ENCODE data around the gene C2orf69. TPM values are rescaled to one million over a fixed set of nuclear protein-coding genes. Genes with fewer than 3 reads are reported as not detected.

The C2orf69 gene
- total and polyA plus RNA-seq, 4 donors, result 4.5 to 11.1 (median 6.8) TPM

DNA sequence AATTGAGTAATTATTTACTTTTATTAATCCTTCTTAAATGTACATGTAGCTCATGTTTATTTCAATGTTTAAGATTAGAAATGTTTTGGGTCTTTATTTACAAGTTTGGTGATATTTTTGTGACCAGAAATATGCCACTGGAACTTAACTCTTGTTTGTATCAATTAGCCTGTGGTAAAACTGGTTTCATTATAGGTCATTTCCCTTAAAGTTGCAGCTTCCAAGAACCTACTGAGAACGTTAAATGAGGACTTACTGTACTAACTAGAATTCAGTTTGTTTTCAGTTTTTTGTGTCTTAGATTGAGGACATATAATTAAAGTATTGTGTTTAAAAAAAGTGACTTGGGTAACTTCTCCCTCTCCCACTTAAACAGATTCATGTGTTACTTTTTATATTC, 39.9 kb downstream of the C2orf69 start:
- DNase-seq (no peak), ATAC-seq (ENCODE audit: insufficient read depth, low FRiP score) (no peak)
- Histone ChIP-seq H3K27ac (ENCODE audit: low read depth in 1 of 2, low read length in 1 of 2) (no peak overlapping the region), H3K9me3 (ENCODE audit: control insufficient read depth in 4 of 4, insufficient read depth in 3 of 4, low read length in 3 of 4) (no peaks in the 10 kb centered on the region), H3K4me3 (no peak overlapping the region), H3K36me3 (ENCODE audit: control insufficient read depth in 4 of 4, insufficient read depth in 4 of 4, low read length in 4 of 4) (peaks cover 0 to 25% (median 4%) of the 10 kb centered on the region in 4 donors), H3K27me3 (ENCODE audit: control insufficient read depth in 3 of 3, insufficient read depth in 3 of 3, low read length in 2 of 3) (no peaks in the 10 kb centered on the region), H3K9ac (ENCODE audit: insufficient read depth in 1 of 2, low read length in 2 of 2) (no peak overlapping the region), H3K4me1 (ENCODE audit: control insufficient read depth in 5 of 5, insufficient read depth in 5 of 5, low read length in 5 of 5) (peaks cover 0 to 10% (median 5%) of the 10 kb centered on the region in 5 donors)
- TF ChIP-seq, protein P1, sequence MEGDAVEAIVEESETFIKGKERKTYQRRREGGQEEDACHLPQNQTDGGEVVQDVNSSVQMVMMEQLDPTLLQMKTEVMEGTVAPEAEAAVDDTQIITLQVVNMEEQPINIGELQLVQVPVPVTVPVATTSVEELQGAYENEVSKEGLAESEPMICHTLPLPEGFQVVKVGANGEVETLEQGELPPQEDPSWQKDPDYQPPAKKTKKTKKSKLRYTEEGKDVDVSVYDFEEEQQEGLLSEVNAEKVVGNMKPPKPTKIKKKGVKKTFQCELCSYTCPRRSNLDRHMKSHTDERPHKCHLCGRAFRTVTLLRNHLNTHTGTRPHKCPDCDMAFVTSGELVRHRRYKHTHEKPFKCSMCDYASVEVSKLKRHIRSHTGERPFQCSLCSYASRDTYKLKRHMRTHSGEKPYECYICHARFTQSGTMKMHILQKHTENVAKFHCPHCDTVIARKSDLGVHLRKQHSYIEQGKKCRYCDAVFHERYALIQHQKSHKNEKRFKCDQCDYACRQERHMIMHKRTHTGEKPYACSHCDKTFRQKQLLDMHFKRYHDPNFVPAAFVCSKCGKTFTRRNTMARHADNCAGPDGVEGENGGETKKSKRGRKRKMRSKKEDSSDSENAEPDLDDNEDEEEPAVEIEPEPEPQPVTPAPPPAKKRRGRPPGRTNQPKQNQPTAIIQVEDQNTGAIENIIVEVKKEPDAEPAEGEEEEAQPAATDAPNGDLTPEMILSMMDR (IDR thresholded peaks at IDR 0.05; ENCODE audit: control extremely low read depth, extremely low read depth), result no peak
- WGBS, 2 donors, result 57 to 80% methylated on average over 1 of the region's 1 CpG

DNA sequence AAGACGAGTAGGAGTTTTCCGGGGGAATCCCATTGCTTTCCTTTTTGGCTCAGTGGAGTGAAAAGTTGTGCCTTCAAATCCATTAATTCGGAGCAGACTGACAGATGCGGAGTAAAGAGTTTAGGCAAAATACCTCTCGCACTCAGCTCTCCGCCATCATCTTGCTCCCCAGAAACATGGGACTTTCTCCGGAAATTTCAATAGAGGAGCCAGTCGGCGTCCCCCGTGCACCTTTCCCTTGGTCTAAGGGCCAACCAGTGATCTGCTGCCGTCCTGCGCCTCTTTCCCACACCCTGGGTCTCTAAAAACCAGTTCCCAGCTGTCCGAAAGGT, 43.9 kb downstream of the C2orf69 start:
- Histone ChIP-seq H3K4me1 (ENCODE audit: control insufficient read depth in 5 of 5, insufficient read depth in 5 of 5, low read length in 5 of 5) (peaks cover 7 to 26% (median 9%) of the 10 kb centered on the region in 5 donors), H3K4me3 (peak overlapping the region; percentile 91), H3K36me3 (ENCODE audit: control insufficient read depth in 4 of 4, insufficient read depth in 4 of 4, low read length in 4 of 4) (peaks cover 0 to 15% (median 6%) of the 10 kb centered on the region in 4 donors), H3K27ac (ENCODE audit: low read depth in 1 of 2, low read length in 1 of 2) (peak overlapping the region; percentile 87 to 88), H3K27me3 (ENCODE audit: control insufficient read depth in 3 of 3, insufficient read depth in 3 of 3, low read length in 2 of 3) (no peaks in the 10 kb centered on the region), H3K9ac (ENCODE audit: insufficient read depth in 1 of 2, low read length in 2 of 2) (peak overlapping the region; percentile 60 to 93), H3K9me3 (ENCODE audit: control insufficient read depth in 4 of 4, insufficient read depth in 3 of 4, low read length in 3 of 4) (no peaks in the 10 kb centered on the region)
- 0% methylated on average over 13 of the region's 13 CpGs for WGBS, 2 donors
- DNase-seq, result no peak
- TF ChIP-seq, protein P1 (IDR thresholded peaks at IDR 0.05; ENCODE audit: control extremely low read depth, extremely low read depth), result no peak
- ATAC-seq (ENCODE audit: insufficient read depth, low FRiP score), result peak; percentile 65

DNA sequence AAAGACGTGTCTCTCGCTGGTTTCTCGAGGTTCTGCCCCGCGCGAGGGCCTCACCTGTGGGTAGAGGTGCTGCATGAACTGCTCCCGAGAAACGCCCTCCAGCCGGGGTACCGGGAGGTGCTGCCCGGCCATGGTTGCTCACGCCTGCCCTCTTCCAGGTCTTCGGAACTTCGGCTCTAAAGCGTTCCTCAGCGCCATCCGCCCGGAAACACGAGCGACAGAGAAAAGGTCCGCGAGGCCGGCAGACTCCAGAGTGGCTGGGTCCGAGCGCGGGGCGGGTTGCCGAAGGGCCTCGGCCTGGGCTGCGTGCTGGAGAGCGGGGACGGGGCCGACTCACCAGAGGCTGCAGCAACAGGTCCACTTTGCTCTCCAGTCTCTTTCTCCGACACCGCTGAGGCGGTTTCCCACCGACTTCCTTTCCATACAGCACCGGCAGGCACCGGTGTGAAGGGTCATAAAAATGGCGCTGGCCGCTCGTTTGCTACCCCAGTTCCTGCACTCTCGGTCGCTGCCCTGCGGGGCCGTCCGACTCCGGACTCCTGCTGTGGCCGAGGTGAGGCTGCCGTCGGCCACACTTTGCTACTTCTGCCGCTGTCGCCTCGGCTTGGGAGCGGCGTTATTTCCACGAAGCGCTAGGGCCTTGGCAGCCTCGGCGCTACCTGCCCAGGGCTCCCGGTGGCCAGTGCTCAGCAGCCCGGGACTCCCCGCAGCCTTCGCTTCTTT, 44.4 kb downstream of the C2orf69 start, which contains the start of the genes MAIP1 and TYW5:
TSS of gene MAIP1 (plus strand) at position 244 of the 723 bp plus-strand sequence. CDS start at position 461, 217 bp downstream.
TSS of gene TYW5 (minus strand) at position 153 of the 723 bp plus-strand sequence. CDS start at position 132, 21 bp downstream.
- no peaks in the 10 kb centered on the region for H3K9me3 ChIP-seq (ENCODE audit: control insufficient read depth in 4 of 4, insufficient read depth in 3 of 4, low read length in 3 of 4)
- peak within 1 kb of the TSS; percentile 60 to 93 for H3K9ac ChIP-seq (ENCODE audit: insufficient read depth in 1 of 2, low read length in 2 of 2)
- DNase-seq (peak; percentile 88 to 90 (median 90)), ATAC-seq (ENCODE audit: insufficient read depth, low FRiP score) (peak; percentile 97)
- TF ChIP-seq, protein P1 (IDR thresholded peaks at IDR 0.05; ENCODE audit: control extremely low read depth, extremely low read depth), result no peak
- H3K4me3 ChIP-seq, result peak within 1 kb of the TSS; percentile 91
- H3K27ac ChIP-seq (ENCODE audit: low read depth in 1 of 2, low read length in 1 of 2), result peak within 1 kb of the TSS; percentile 87 to 88
- peaks cover 0 to 11% (median 5%) of the 10 kb centered on the region in 4 donors for H3K36me3 ChIP-seq (ENCODE audit: control insufficient read depth in 4 of 4, insufficient read depth in 4 of 4, low read length in 4 of 4)
- H3K4me1 ChIP-seq (ENCODE audit: control insufficient read depth in 5 of 5, insufficient read depth in 5 of 5, low read length in 5 of 5), result peaks cover 7 to 26% (median 9%) of the 10 kb centered on the region in 5 donors
- H3K27me3 ChIP-seq (ENCODE audit: control insufficient read depth in 3 of 3, insufficient read depth in 3 of 3, low read length in 2 of 3), result no peaks in the 10 kb centered on the region
- WGBS, 2 donors, result 0% methylated on average over 62 to 64 of the region's 64 CpGs
